ENCODE measurements around the gene GRIK4.

GRIK4 gene

DNA sequence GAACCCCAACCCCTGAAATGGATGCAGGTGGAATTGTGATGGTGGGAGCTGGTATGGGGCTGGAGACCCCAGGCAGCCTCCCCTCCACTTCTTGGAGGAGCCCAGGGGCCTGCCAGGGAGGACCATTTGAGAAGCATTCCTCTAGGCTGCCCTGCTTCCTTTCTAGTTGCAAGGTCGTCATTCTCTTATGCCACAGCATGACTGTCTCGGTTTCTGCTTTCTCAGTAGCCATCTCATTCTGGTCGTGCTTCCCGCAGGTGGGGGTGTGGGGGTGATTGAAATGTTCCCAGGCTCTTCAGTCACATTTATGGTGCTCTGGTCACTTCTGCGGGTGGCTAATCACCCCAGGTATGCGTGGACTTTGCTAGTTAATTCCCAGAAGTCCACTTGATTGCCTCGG, 288.7 kb downstream of the GRIK4 start:
- no peaks in the 10 kb centered on the region for H3K36me3 ChIP-seq (ENCODE audit: control insufficient read depth, insufficient read depth, low read length)
- no peak overlapping the region for H3K9ac ChIP-seq (ENCODE audit: low read length)
- H3K27ac ChIP-seq (ENCODE audit: low read depth, low read length), result no peak overlapping the region
- 0 out of 2 replicates have a peak, but pooled peaks cover 3% of the 10 kb centered on the region for H3K27me3 ChIP-seq (ENCODE audit: control insufficient read depth, insufficient read depth, low read length)
- no peaks in the 10 kb centered on the region for H3K9me3 ChIP-seq (ENCODE audit: control insufficient read depth, insufficient read depth, low read depth, low read length)
- H3K4me1 ChIP-seq (ENCODE audit: control insufficient read depth, insufficient read depth, low read length), result peaks cover 8% of the 10 kb centered on the region
- H3K4me3 ChIP-seq (ENCODE audit: low read depth, low read length), result no peak overlapping the region

GRCh38 chr11:120801801-120802689, 290.5 kb downstream of the GRIK4 start:
- no peak overlapping the region for H3K27ac ChIP-seq (ENCODE audit: low read depth, low read length)
- no peak overlapping the region for H3K4me3 ChIP-seq (ENCODE audit: low read depth, low read length)
- no peaks in the 10 kb centered on the region for H3K36me3 ChIP-seq (ENCODE audit: control insufficient read depth, insufficient read depth, low read length)
- peaks cover 12% of the 10 kb centered on the region for H3K4me1 ChIP-seq (ENCODE audit: control insufficient read depth, insufficient read depth, low read length)
- no peaks in the 10 kb centered on the region for H3K9me3 ChIP-seq (ENCODE audit: control insufficient read depth, insufficient read depth, low read depth, low read length)
- no peak overlapping the region for H3K9ac ChIP-seq (ENCODE audit: low read length)
- no peaks in the 10 kb centered on the region for H3K27me3 ChIP-seq (ENCODE audit: control insufficient read depth, insufficient read depth, low read length)

DNA sequence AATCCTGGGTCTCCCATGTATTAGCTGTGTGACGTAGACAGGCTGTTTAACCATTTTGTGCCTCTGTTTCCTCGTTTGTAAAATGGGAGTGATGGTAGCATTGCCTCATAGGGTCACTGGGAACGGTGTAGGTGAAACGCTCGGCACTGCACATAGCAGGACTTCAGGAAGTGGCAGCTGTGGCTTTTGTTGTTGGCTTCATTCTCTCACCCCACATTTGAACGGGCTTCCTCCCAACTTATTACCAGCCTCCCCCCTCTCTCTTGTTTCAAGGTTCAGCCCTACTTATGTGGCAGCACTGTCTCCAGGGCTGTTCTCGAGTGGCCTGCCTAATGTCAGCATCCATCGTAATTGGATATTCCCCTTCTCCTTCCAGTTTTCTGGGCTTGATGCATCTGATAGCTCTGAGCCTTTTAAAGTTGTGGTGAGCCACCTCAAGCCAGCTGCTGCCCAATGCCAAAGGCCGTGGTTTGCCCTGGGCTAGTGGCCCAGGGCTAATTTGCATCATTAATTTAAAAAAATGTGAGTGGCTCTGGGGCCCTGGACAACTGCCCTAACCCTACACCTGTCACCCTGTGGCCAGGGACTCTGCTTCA, 294.5 kb downstream of the GRIK4 start:
- no peak overlapping the region for H3K9ac ChIP-seq (ENCODE audit: low read length)
- H3K4me1 ChIP-seq (ENCODE audit: control insufficient read depth, insufficient read depth, low read length), result peaks cover 16% of the 10 kb centered on the region
- H3K4me3 ChIP-seq (ENCODE audit: low read depth, low read length), result no peak overlapping the region
- no peaks in the 10 kb centered on the region for H3K9me3 ChIP-seq (ENCODE audit: control insufficient read depth, insufficient read depth, low read depth, low read length)
- no peaks in the 10 kb centered on the region for H3K27me3 ChIP-seq (ENCODE audit: control insufficient read depth, insufficient read depth, low read length)
- H3K27ac ChIP-seq (ENCODE audit: low read depth, low read length), result no peak overlapping the region
- no peaks in the 10 kb centered on the region for H3K36me3 ChIP-seq (ENCODE audit: control insufficient read depth, insufficient read depth, low read length)

DNA sequence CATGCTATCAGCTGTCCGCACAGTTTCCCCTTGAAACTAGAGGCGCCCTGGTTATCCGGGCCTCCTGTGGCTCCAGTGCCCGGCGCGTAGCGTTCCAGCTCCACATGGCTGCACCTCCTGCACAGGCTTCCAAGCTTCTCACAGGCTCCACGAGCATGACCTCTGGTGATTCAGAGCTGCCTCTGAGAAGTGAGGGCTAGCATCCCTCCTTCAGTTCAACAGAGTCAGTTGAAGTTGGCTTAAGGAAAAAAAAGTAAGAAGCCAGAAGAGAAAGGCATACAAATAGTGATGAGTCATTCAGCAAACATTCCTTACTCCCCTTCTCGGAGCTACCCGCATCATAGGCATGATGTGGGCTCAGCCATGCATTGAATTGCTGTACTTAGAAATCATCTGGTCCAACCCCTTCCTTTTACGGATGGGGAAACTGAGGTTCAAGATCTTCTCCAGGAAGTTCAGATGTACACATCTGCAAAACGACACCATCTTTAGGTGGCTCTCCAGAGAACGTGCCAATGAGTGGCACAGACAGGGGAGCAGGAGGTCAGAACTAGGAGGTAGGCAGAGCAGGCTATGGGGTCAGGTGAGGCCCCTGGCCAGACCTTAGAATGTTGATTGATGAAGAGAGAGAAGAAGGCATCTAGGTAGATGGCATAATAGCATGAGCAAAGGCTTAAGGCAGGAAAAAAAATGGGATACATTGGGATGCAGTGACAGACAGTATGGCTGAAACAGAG, 296.0 kb downstream of the GRIK4 start:
- Histone ChIP-seq H3K27ac (ENCODE audit: low read depth, low read length) (no peak overlapping the region), H3K27me3 (ENCODE audit: control insufficient read depth, insufficient read depth, low read length) (no peaks in the 10 kb centered on the region), H3K36me3 (ENCODE audit: control insufficient read depth, insufficient read depth, low read length) (no peaks in the 10 kb centered on the region), H3K4me1 (ENCODE audit: control insufficient read depth, insufficient read depth, low read length) (peaks cover 16% of the 10 kb centered on the region), H3K4me3 (ENCODE audit: low read depth, low read length) (no peak overlapping the region), H3K9ac (ENCODE audit: low read length) (no peak overlapping the region), H3K9me3 (ENCODE audit: control insufficient read depth, insufficient read depth, low read depth, low read length) (no peaks in the 10 kb centered on the region)

DNA sequence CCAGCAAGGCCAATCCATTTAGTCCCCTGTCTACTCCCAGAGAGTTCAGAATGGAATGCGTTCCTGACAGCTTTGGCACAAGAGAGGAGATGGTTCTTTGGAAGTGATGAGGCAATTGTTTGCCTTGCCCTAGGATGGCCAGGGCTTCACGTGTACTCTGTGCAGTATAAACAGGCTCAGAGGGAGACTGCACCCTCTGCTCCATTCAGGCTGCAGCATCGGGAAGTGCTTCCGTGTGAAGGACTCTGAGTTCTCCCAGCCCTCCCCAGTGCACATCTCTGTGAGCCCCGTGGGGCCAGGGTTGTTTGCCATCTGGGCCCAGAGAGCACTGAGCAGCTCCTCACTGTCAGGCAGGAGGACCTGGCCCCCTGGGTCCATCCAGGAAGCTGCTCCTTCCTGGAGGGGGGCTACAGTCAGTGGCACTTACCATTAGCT, 297.1 kb downstream of the GRIK4 start:
- Histone ChIP-seq H3K9me3 (ENCODE audit: control insufficient read depth, insufficient read depth, low read depth, low read length) (no peaks in the 10 kb centered on the region), H3K9ac (ENCODE audit: low read length) (no peak overlapping the region), H3K4me1 (ENCODE audit: control insufficient read depth, insufficient read depth, low read length) (peaks cover 16% of the 10 kb centered on the region), H3K27ac (ENCODE audit: low read depth, low read length) (no peak overlapping the region), H3K36me3 (ENCODE audit: control insufficient read depth, insufficient read depth, low read length) (no peaks in the 10 kb centered on the region), H3K27me3 (ENCODE audit: control insufficient read depth, insufficient read depth, low read length) (no peaks in the 10 kb centered on the region), H3K4me3 (ENCODE audit: low read depth, low read length) (no peak overlapping the region)

DNA sequence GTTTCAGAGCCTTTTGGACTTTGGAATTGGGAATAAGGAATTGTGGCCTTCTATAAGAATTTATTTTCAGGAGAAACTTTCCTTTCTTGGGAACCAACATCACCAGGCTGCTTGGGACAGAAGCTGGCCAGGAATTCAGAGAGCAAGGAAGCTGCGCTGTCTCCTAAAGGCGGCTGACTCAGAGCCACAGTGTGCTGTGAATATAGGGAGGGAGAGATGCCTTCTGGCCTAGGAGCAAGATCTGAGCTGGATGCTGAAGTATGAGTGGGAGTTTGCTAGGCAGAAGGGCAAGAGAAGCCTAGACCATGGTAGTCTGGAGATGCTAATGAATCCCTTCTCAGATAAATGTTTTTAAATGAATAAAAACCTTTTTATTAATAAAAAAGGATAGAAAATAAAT, 298.7 kb downstream of the GRIK4 start:
- H3K27me3 ChIP-seq (ENCODE audit: control insufficient read depth, insufficient read depth, low read length), result no peaks in the 10 kb centered on the region
- H3K27ac ChIP-seq (ENCODE audit: low read depth, low read length), result no peak overlapping the region
- no peaks in the 10 kb centered on the region for H3K9me3 ChIP-seq (ENCODE audit: control insufficient read depth, insufficient read depth, low read depth, low read length)
- no peaks in the 10 kb centered on the region for H3K36me3 ChIP-seq (ENCODE audit: control insufficient read depth, insufficient read depth, low read length)
- H3K4me1 ChIP-seq (ENCODE audit: control insufficient read depth, insufficient read depth, low read length), result peaks cover 16% of the 10 kb centered on the region
- no peak overlapping the region for H3K9ac ChIP-seq (ENCODE audit: low read length)
- no peak overlapping the region for H3K4me3 ChIP-seq (ENCODE audit: low read depth, low read length)

- H3K27ac ChIP-seq (ENCODE audit: low read depth, low read length), result no peak overlapping the region
- no peaks in the 10 kb centered on the region for H3K27me3 ChIP-seq (ENCODE audit: control insufficient read depth, insufficient read depth, low read length)
- H3K4me1 ChIP-seq (ENCODE audit: control insufficient read depth, insufficient read depth, low read length), result peaks cover 16% of the 10 kb centered on the region
- H3K36me3 ChIP-seq (ENCODE audit: control insufficient read depth, insufficient read depth, low read length), result no peaks in the 10 kb centered on the region
- no peak overlapping the region for H3K4me3 ChIP-seq (ENCODE audit: low read depth, low read length)
- no peak overlapping the region for H3K9ac ChIP-seq (ENCODE audit: low read length)
- H3K9me3 ChIP-seq (ENCODE audit: control insufficient read depth, insufficient read depth, low read depth, low read length), result no peaks in the 10 kb centered on the region
Observed at GRCh38 chr11:120811199-120811598, 299.7 kb downstream of the GRIK4 start.

DNA sequence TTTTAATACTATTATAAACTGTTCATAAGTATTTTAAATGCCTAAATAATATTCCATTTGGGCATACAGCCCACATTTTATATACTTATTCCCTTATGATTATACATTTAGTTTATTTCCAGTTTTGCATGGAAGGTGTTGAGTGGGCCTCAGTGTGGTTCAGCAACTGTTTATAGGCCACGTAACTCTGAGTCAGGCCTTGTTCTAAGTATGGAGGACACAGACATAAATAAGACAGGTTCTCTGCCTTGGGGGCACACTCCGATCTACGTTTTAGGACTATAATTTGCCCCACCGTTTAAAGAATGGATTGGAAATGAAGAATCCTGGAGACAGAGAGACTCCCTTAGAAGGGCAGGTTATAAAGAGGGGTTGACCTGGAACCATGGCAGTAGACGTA, 300.2 kb downstream of the GRIK4 start:
- H3K9ac ChIP-seq (ENCODE audit: low read length), result no peak overlapping the region
- peaks cover 15% of the 10 kb centered on the region for H3K4me1 ChIP-seq (ENCODE audit: control insufficient read depth, insufficient read depth, low read length)
- no peaks in the 10 kb centered on the region for H3K36me3 ChIP-seq (ENCODE audit: control insufficient read depth, insufficient read depth, low read length)
- no peaks in the 10 kb centered on the region for H3K9me3 ChIP-seq (ENCODE audit: control insufficient read depth, insufficient read depth, low read depth, low read length)
- no peak overlapping the region for H3K4me3 ChIP-seq (ENCODE audit: low read depth, low read length)
- H3K27me3 ChIP-seq (ENCODE audit: control insufficient read depth, insufficient read depth, low read length), result no peaks in the 10 kb centered on the region
- H3K27ac ChIP-seq (ENCODE audit: low read depth, low read length), result no peak overlapping the region

- no peaks in the 10 kb centered on the region for H3K36me3 ChIP-seq (ENCODE audit: control insufficient read depth, insufficient read depth, low read length)
- no peaks in the 10 kb centered on the region for H3K27me3 ChIP-seq (ENCODE audit: control insufficient read depth, insufficient read depth, low read length)
- H3K4me3 ChIP-seq (ENCODE audit: low read depth, low read length), result no peak overlapping the region
- H3K27ac ChIP-seq (ENCODE audit: low read depth, low read length), result no peak overlapping the region
- no peak overlapping the region for H3K9ac ChIP-seq (ENCODE audit: low read length)
- no peaks in the 10 kb centered on the region for H3K9me3 ChIP-seq (ENCODE audit: control insufficient read depth, insufficient read depth, low read depth, low read length)
- no peaks in the 10 kb centered on the region for H3K4me1 ChIP-seq (ENCODE audit: control insufficient read depth, insufficient read depth, low read length)
Observed at GRCh38 chr11:120814531-120815318, 303.2 kb downstream of the GRIK4 start.

- Histone ChIP-seq H3K4me3 (ENCODE audit: low read depth, low read length) (no peak overlapping the region), H3K36me3 (ENCODE audit: control insufficient read depth, insufficient read depth, low read length) (no peaks in the 10 kb centered on the region), H3K9ac (ENCODE audit: low read length) (no peak overlapping the region), H3K9me3 (ENCODE audit: control insufficient read depth, insufficient read depth, low read depth, low read length) (no peaks in the 10 kb centered on the region), H3K27ac (ENCODE audit: low read depth, low read length) (no peak overlapping the region), H3K27me3 (ENCODE audit: control insufficient read depth, insufficient read depth, low read length) (no peaks in the 10 kb centered on the region), H3K4me1 (ENCODE audit: control insufficient read depth, insufficient read depth, low read length) (no peaks in the 10 kb centered on the region)
Observed at GRCh38 chr11:120815319-120816100, 304.0 kb downstream of the GRIK4 start.
